PC-3 (cell line): ENCODE measurements around the gene SPIB. TPM values are rescaled to one million over a fixed set of nuclear protein-coding genes. Genes with fewer than 3 reads are reported as not detected.

Experiments used
- ATAC-seq: fragments of 200-7000 bp; cut with Tn5 transposase; 2 replicates; pipeline ENCODE4 v1.9.1; 2020; ENCODE audit warnings: mild to moderate bottlenecking, moderate library complexity
- BruUV-seq: library from RNA; stranded (reverse); fragments of 400-500 nt; replicated peaks from 2 replicates; lab custom pipeline; 2021; lab: Mats Ljungman, UMichigan
- CTCF ChIA-PET: fragments of 300-600 bp; sonication (Branson Sonifier 250); formaldehyde crosslinking; loops from one replicate; lab custom pipeline; 2022; ENCODE audit warnings: antibody characterized with exemption; lab: Charles Lee
- POLR2A ChIA-PET: fragments of 300-600 bp; sonication (Branson Sonifier 250); formaldehyde crosslinking; loops from one replicate; lab custom pipeline; 2022; ENCODE audit warnings: antibody characterized with exemption; ENCODE audit not compliant: unreplicated experiment; lab: Charles Lee
- DNase-seq: peaks from one replicate; pipeline ENCODE4 v3.0.0-alpha.2; 2015
- H2AFZ ChIP-seq: fragments of 300-600 bp; sonication (generic); 2 replicates; pipeline ENCODE4 v1.6.0; 2016; ENCODE audit warnings: antibody characterized with exemption, low read length
- H3F3A ChIP-seq: fragments of 300-600 bp; sonication (generic); one replicate; pipeline ENCODE4 v1.6.0; 2017; ENCODE audit warnings: antibody characterized with exemption, low read length, control low read depth, mild to moderate bottlenecking; ENCODE audit not compliant: unreplicated experiment
- H3K27ac ChIP-seq: fragments of 300-600 bp; sonication (generic); 2 replicates; pipeline ENCODE4 v1.5.1; 2016; ENCODE audit warnings: mild to moderate bottlenecking, low read length
- H3K27me3 ChIP-seq: fragments of 300-600 bp; sonication (generic); 2 replicates; pipeline ENCODE4 v1.6.1; 2016; ENCODE audit warnings: low read length, mixed read lengths
- H3K36me3 ChIP-seq: fragments of 300-600 bp; sonication (generic); 2 replicates; pipeline ENCODE4 v1.6.1; 2016; ENCODE audit warnings: low read depth, mixed run types, low read length, mixed read lengths
- H3K4me1 ChIP-seq: fragments of 300-600 bp; sonication (generic); 2 replicates; pipeline ENCODE4 v1.5.1; 2016; ENCODE audit warnings: low read length; ENCODE audit not compliant: insufficient read depth
- H3K4me2 ChIP-seq: fragments of 300-600 bp; sonication (generic); 2 replicates; pipeline ENCODE4 v1.6.0; 2016; ENCODE audit warnings: low read length
- H3K4me3 ChIP-seq: fragments of 300-600 bp; sonication (generic); 2 replicates; pipeline ENCODE4 v1.5.1; 2016; ENCODE audit warnings: mild to moderate bottlenecking, low read length, mixed read lengths
- H3K79me2 ChIP-seq: fragments of 300-600 bp; sonication (generic); 2 replicates; pipeline ENCODE4 v1.6.1; 2017; ENCODE audit warnings: low read length, mixed read lengths
- H3K9ac ChIP-seq: fragments of 300-600 bp; sonication (generic); 2 replicates; pipeline ENCODE4 v1.6.0; 2016; ENCODE audit warnings: mild to moderate bottlenecking, low read length
- H3K9me2 ChIP-seq: fragments of 300-600 bp; sonication (generic); replicated peaks from 2 replicates; pipeline ENCODE4 v1.6.1; 2016; ENCODE audit warnings: mixed run types, low read length, mixed read lengths
- H3K9me3 ChIP-seq: fragments of 300-600 bp; sonication (generic); 2 replicates; pipeline ENCODE4 v1.6.1; 2016; ENCODE audit warnings: low read length, mixed read lengths
- H4K20me1 ChIP-seq: fragments of 300-600 bp; sonication (generic); 2 replicates; pipeline ENCODE4 v1.6.1; 2016; ENCODE audit warnings: low read length, mixed read lengths
- CTCF ChIP-seq: fragments of 300-600 bp; sonication (generic); conservative IDR thresholded peaks from 2 replicates; pipeline ENCODE4 v1.5.1; 2017; ENCODE audit warnings: antibody characterized with exemption, low read depth, mild to moderate bottlenecking, low read length
- EZH2 ChIP-seq: fragments of 300-600 bp; sonication (generic); IDR thresholded peaks from one replicate; pipeline ENCODE4 v1.6.1; 2017; ENCODE audit warnings: antibody characterized with exemption, mild to moderate bottlenecking, low read length; ENCODE audit not compliant: unreplicated experiment
- EZH2phosphoT487 ChIP-seq: fragments of 300-600 bp; sonication (generic); IDR thresholded peaks from 2 replicates; pipeline ENCODE4 v1.6.1; 2018; ENCODE audit warnings: mild to moderate bottlenecking, antibody characterized with exemption, low read length, borderline replicate concordance
- intact Hi-C: fragments of 100-400 bp; cut with micrococcal nuclease; formaldehyde crosslinking; loops from 2 replicates; pipeline ENCODE4 v1.9.0; 2023
- total RNA-seq: library from RNA; depleted of rRNA; stranded (reverse); fragments of >200 nt; gene quantifications from 2 replicates; pipeline ENCODE4 v1.2.3, GENCODE V29; 2014

The SPIB gene
- total RNA-seq, 1 experiment from 2014 or later, result not detected

GRCh38 chr19:50478901-50479715 is 60.4 kb downstream of the SPIB start:
- Histone ChIP-seq H3K9me3 (no peaks in the 10 kb centered on the region), H3K36me3 (peaks cover 37% of the 10 kb centered on the region), H3K9me2 (no peaks in the 10 kb centered on the region), H4K20me1 (peaks cover 21% of the 10 kb centered on the region), H3K27ac (no peak overlapping the region), H3K4me1 (peaks cover 8% of the 10 kb centered on the region), H3K4me2 (no peak overlapping the region), H3K27me3 (no peaks in the 10 kb centered on the region), H3K79me2 (peaks cover 31% of the 10 kb centered on the region), H3F3A (no peaks in the 10 kb centered on the region), H3K9ac (no peak overlapping the region), H3K4me3 (no peak overlapping the region), H2AFZ (no peak overlapping the region)
- ATAC-seq, result no peak
- BruUV-seq, result no TSS peak
- CTCF ChIA-PET, result no interaction called here
- peak; percentile 38 for DNase-seq
- intact Hi-C loops, result no loop called here
- POLR2A ChIA-PET, result no interaction called here
- no peak for TF ChIP-seq EZH2
- TF ChIP-seq CTCF, result peak; percentile 80

GRCh38 chr19:50479761-50480251 is 61.1 kb downstream of the SPIB start:
- peaks cover 8% of the 10 kb centered on the region for H3K4me1 ChIP-seq
- no peak overlapping the region for H3K27ac ChIP-seq
- no peak overlapping the region for H3K4me3 ChIP-seq
- TF ChIP-seq EZH2phosphoT487, result no peak
- no peak for TF ChIP-seq EZH2
- TF ChIP-seq CTCF, result no peak
- H3K4me2 ChIP-seq, result no peak overlapping the region
- no peak for ATAC-seq
- no peak overlapping the region for H2AFZ ChIP-seq
- H3K9me2 ChIP-seq, result no peaks in the 10 kb centered on the region
- CTCF ChIA-PET, result no interaction called here
- H3K9ac ChIP-seq, result no peak overlapping the region
- H3F3A ChIP-seq, result no peaks in the 10 kb centered on the region
- no TSS peak for BruUV-seq
- H3K36me3 ChIP-seq, result peaks cover 44% of the 10 kb centered on the region
- H3K9me3 ChIP-seq, result no peaks in the 10 kb centered on the region
- H4K20me1 ChIP-seq, result peaks cover 21% of the 10 kb centered on the region
- POLR2A ChIA-PET, result no interaction called here
- no peaks in the 10 kb centered on the region for H3K27me3 ChIP-seq
- peaks cover 31% of the 10 kb centered on the region for H3K79me2 ChIP-seq
- intact Hi-C loops, result no loop called here
- no peak for DNase-seq
